Measurements from ENCODE around the gene SLC22A3.

SLC22A3 gene

GRCh38 chr6:160305926-160306713 is 42.1 kb upstream of the SLC22A3 start:
- no peaks in the 10 kb centered on the region for H3K9me3 ChIP-seq
- no peak for TF ChIP-seq CTCF (IDR thresholded peaks at IDR 0.05)
- no peaks in the 10 kb centered on the region for H3K36me3 ChIP-seq
- H3K27ac ChIP-seq = no peak overlapping the region
- H3K4me1 ChIP-seq (ENCODE audit: control insufficient read depth in 1 of 2, insufficient read depth in 1 of 2, low read depth in 1 of 2, low read length in 1 of 2) = no peaks in the 10 kb centered on the region
- no peaks in the 10 kb centered on the region for H3K27me3 ChIP-seq
- H3K4me3 ChIP-seq (ENCODE audit: low read depth in 1 of 2, low read length in 1 of 2) = no peak overlapping the region

GRCh38 chr6:160309718-160310117 is 38.5 kb upstream of the SLC22A3 start:
- no peaks in the 10 kb centered on the region for H3K9me3 ChIP-seq
- H3K36me3 ChIP-seq = no peaks in the 10 kb centered on the region
- no peaks in the 10 kb centered on the region for H3K27me3 ChIP-seq
- H3K4me3 ChIP-seq (ENCODE audit: low read depth in 1 of 2, low read length in 1 of 2) = no peak overlapping the region
- no peak overlapping the region for H3K27ac ChIP-seq
- TF ChIP-seq CTCF (IDR thresholded peaks at IDR 0.05) = no peak
- H3K4me1 ChIP-seq (ENCODE audit: control insufficient read depth in 1 of 2, insufficient read depth in 1 of 2, low read depth in 1 of 2, low read length in 1 of 2) = no peaks in the 10 kb centered on the region

DNA sequence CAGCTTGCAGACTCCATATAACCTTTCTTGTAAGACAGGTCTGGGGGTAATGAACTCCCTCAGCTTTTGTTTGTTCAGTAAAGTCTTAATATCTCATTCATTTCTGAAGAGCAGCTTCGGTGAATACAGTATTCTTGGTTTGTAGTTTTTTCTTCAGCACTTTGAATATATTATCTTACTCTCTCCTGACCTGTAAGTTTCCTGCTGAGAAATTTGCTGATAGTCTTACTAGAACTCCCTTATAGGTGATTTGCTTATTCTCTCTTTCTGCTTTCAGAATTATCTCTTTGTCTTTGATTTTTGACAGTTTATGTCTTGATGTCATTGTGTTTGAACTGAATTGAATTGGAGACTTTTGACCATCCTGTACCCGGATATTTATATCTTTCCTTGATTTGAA is 35.3 kb upstream of the SLC22A3 start:
- no peak for TF ChIP-seq CTCF (IDR thresholded peaks at IDR 0.05)
- H3K27me3 ChIP-seq = no peaks in the 10 kb centered on the region
- no peak overlapping the region for H3K27ac ChIP-seq
- H3K36me3 ChIP-seq = no peaks in the 10 kb centered on the region
- no peaks in the 10 kb centered on the region for H3K4me1 ChIP-seq (ENCODE audit: control insufficient read depth in 1 of 2, insufficient read depth in 1 of 2, low read depth in 1 of 2, low read length in 1 of 2)
- no peaks in the 10 kb centered on the region for H3K9me3 ChIP-seq
- H3K4me3 ChIP-seq (ENCODE audit: low read depth in 1 of 2, low read length in 1 of 2) = no peak overlapping the region

DNA sequence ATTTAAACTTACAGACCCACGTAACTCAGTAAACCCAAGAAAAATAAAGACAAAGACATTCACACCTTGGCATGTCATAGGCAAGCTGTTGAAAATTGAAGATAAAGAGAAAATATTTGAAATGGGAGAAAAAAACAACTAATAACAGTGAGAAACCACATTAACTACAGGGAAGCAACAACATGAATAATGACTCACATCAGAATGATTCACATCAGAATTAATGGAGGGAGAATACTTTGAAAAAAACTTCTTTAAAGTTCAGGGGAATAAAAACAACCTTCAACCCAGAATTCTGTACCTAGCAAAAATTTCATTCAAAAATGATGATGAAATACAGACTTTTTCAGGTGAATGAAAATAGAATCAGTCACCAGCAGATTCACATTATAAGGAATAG is 32.9 kb upstream of the SLC22A3 start:
- H3K9me3 ChIP-seq = no peaks in the 10 kb centered on the region

DNA sequence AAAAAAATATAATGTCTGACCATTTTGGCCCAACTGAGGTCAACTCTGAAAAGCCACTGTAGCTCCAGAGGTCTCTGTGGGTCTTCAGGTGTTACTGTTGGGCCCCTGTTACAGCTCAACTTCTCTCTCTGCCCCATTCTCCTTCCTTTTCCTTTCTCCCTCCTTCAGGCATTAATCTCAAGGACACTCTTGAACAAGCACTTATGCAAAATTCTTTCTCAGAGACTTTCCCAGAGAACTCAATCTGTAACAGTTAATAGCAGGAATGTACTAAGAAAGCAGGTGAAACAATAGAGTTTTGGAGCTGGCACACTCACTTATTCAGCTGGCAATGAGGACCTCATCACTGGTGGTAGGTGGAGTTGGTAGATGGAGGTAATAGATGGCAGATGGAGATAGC is 31.9 kb upstream of the SLC22A3 start:
- H3K4me1 ChIP-seq (ENCODE audit: control insufficient read depth in 1 of 2, insufficient read depth in 1 of 2, low read depth in 1 of 2, low read length in 1 of 2) = no peaks in the 10 kb centered on the region
- H3K27ac ChIP-seq = no peak overlapping the region
- H3K4me3 ChIP-seq (ENCODE audit: low read depth in 1 of 2, low read length in 1 of 2) = no peak overlapping the region
- no peaks in the 10 kb centered on the region for H3K9me3 ChIP-seq
- no peaks in the 10 kb centered on the region for H3K27me3 ChIP-seq
- TF ChIP-seq CTCF (IDR thresholded peaks at IDR 0.05) = no peak
- H3K36me3 ChIP-seq = no peaks in the 10 kb centered on the region

More for the DNA sequence above, 32.9 kb upstream of the SLC22A3 start:
- no peak overlapping the region for H3K27ac ChIP-seq
- TF ChIP-seq CTCF (IDR thresholded peaks at IDR 0.05) = no peak
- no peaks in the 10 kb centered on the region for H3K27me3 ChIP-seq
- H3K4me3 ChIP-seq (ENCODE audit: low read depth in 1 of 2, low read length in 1 of 2) = no peak overlapping the region
- H3K36me3 ChIP-seq = no peaks in the 10 kb centered on the region
- no peaks in the 10 kb centered on the region for H3K4me1 ChIP-seq (ENCODE audit: control insufficient read depth in 1 of 2, insufficient read depth in 1 of 2, low read depth in 1 of 2, low read length in 1 of 2)

Measured in neutrophil (primary cell).